ENCODE measurements around the gene SLC51A.

- TF ChIP-seq CTCF (IDR thresholded peaks at IDR 0.05) (no peak), POLR2A (IDR thresholded peaks at IDR 0.05) (no peak)
Measured at GRCh38 chr3:196177567-196177966, 38.8 kb upstream of the SLC51A start.

All from uterus (tissue), 2 donors.